ENCODE results near the gene ANKRD22.
"Not testable (repeated sequence)": the region's sequence is repeated elsewhere in the genome, so short reads cannot be mapped to it uniquely, and the experiment has no call there.

ANKRD22 gene

GRCh38 chr10:88883448-88883809 is 31.8 kb upstream of the ANKRD22 start:
- peaks cover 30% of the 10 kb centered on the region for H3K4me1 ChIP-seq (ENCODE audit: insufficient read depth, poor library complexity, severe bottlenecking)
- no peak overlapping the region for H3K4me3 ChIP-seq (ENCODE audit: severe bottlenecking)
- no peaks in the 10 kb centered on the region for H3K27me3 ChIP-seq (ENCODE audit: insufficient read depth, poor library complexity, severe bottlenecking)
- H3K9me3 ChIP-seq (ENCODE audit: severe bottlenecking): no peaks in the 10 kb centered on the region
- no peak for ATAC-seq (ENCODE audit: low read depth)
- no peak for DNase-seq (ENCODE audit: low spot score)
- H3K27ac ChIP-seq (ENCODE audit: poor library complexity, severe bottlenecking): peak overlapping the region; percentile 95
- no peaks in the 10 kb centered on the region for H3K36me3 ChIP-seq (ENCODE audit: low read depth)
- no peak for TF ChIP-seq CTCF (IDR thresholded peaks at IDR 0.05; ENCODE audit: poor library complexity, severe bottlenecking)

- not testable (repeated sequence) for H3K36me3 ChIP-seq (ENCODE audit: low read depth); H3K9me3 ChIP-seq (ENCODE audit: severe bottlenecking); H3K4me3 ChIP-seq (ENCODE audit: severe bottlenecking); H3K27me3 ChIP-seq (ENCODE audit: insufficient read depth, poor library complexity, severe bottlenecking); DNase-seq (ENCODE audit: low spot score)
- H3K27ac ChIP-seq (ENCODE audit: poor library complexity, severe bottlenecking): peak overlapping the region; percentile 95
- H3K4me1 ChIP-seq (ENCODE audit: insufficient read depth, poor library complexity, severe bottlenecking): peaks cover 30% of the 10 kb centered on the region
- peak; percentile 52 for ATAC-seq (ENCODE audit: low read depth)
These were observed 31.2 kb upstream of the ANKRD22 start for GRCh38 chr10:88882646-88883447.

- ATAC-seq (ENCODE audit: low read depth) (no peak), DNase-seq (ENCODE audit: low spot score) (no peak)
- no peak for TF ChIP-seq CTCF (IDR thresholded peaks at IDR 0.05; ENCODE audit: poor library complexity, severe bottlenecking)
- Histone ChIP-seq H3K36me3 (ENCODE audit: low read depth) (no peaks in the 10 kb centered on the region), H3K27me3 (ENCODE audit: insufficient read depth, poor library complexity, severe bottlenecking) (no peaks in the 10 kb centered on the region), H3K27ac (ENCODE audit: poor library complexity, severe bottlenecking) (peak overlapping the region; percentile 95), H3K9me3 (ENCODE audit: severe bottlenecking) (no peaks in the 10 kb centered on the region), H3K4me3 (ENCODE audit: severe bottlenecking) (no peak overlapping the region), H3K4me1 (ENCODE audit: insufficient read depth, poor library complexity, severe bottlenecking) (peaks cover 30% of the 10 kb centered on the region)
These were observed 30.4 kb upstream of the ANKRD22 start for GRCh38 chr10:88881922-88882645.

- H3K4me1 ChIP-seq (ENCODE audit: insufficient read depth, poor library complexity, severe bottlenecking): peaks cover 30% of the 10 kb centered on the region
- ATAC-seq (ENCODE audit: low read depth) (no peak), DNase-seq (ENCODE audit: low spot score) (no peak)
- H3K9me3 ChIP-seq (ENCODE audit: severe bottlenecking): no peaks in the 10 kb centered on the region
- peak overlapping the region; percentile 64 for H3K4me3 ChIP-seq (ENCODE audit: severe bottlenecking)
- H3K36me3 ChIP-seq (ENCODE audit: low read depth): no peaks in the 10 kb centered on the region
- no peak for TF ChIP-seq CTCF (IDR thresholded peaks at IDR 0.05; ENCODE audit: poor library complexity, severe bottlenecking)
- peak overlapping the region; percentile 95 for H3K27ac ChIP-seq (ENCODE audit: poor library complexity, severe bottlenecking)
- no peaks in the 10 kb centered on the region for H3K27me3 ChIP-seq (ENCODE audit: insufficient read depth, poor library complexity, severe bottlenecking)
These were observed 29.7 kb upstream of the ANKRD22 start for GRCh38 chr10:88881320-88881719.

- DNase-seq (ENCODE audit: low spot score): peak; percentile 70
- ATAC-seq (ENCODE audit: low read depth): peak; percentile 84
- H3K27me3 ChIP-seq (ENCODE audit: insufficient read depth, poor library complexity, severe bottlenecking): no peaks in the 10 kb centered on the region
- H3K4me3 ChIP-seq (ENCODE audit: severe bottlenecking): peak overlapping the region; percentile 64
- H3K27ac ChIP-seq (ENCODE audit: poor library complexity, severe bottlenecking): peak overlapping the region; percentile 95
- peaks cover 30% of the 10 kb centered on the region for H3K4me1 ChIP-seq (ENCODE audit: insufficient read depth, poor library complexity, severe bottlenecking)
- H3K36me3 ChIP-seq (ENCODE audit: low read depth): no peaks in the 10 kb centered on the region
- peak; percentile 26 for TF ChIP-seq CTCF (IDR thresholded peaks at IDR 0.05; ENCODE audit: poor library complexity, severe bottlenecking)
- H3K9me3 ChIP-seq (ENCODE audit: severe bottlenecking): no peaks in the 10 kb centered on the region
These were observed 28.8 kb upstream of the ANKRD22 start for GRCh38 chr10:88880282-88881076.
